Measurements from ENCODE around the gene KLHL7. TPM values are rescaled to one million over a fixed set of nuclear protein-coding genes. Genes with fewer than 3 reads are reported as not detected.
A peak's percentile ranks its signal among the peaks of the same experiment; 100 is the strongest.

The KLHL7 gene
- total and polyA plus RNA-seq, 9 of the 15 experiments (the other 6 are each of a cell fraction or from before 2014, with no cell fraction given): 4.2 to 63.1 (median 32.3) TPM

DNA sequence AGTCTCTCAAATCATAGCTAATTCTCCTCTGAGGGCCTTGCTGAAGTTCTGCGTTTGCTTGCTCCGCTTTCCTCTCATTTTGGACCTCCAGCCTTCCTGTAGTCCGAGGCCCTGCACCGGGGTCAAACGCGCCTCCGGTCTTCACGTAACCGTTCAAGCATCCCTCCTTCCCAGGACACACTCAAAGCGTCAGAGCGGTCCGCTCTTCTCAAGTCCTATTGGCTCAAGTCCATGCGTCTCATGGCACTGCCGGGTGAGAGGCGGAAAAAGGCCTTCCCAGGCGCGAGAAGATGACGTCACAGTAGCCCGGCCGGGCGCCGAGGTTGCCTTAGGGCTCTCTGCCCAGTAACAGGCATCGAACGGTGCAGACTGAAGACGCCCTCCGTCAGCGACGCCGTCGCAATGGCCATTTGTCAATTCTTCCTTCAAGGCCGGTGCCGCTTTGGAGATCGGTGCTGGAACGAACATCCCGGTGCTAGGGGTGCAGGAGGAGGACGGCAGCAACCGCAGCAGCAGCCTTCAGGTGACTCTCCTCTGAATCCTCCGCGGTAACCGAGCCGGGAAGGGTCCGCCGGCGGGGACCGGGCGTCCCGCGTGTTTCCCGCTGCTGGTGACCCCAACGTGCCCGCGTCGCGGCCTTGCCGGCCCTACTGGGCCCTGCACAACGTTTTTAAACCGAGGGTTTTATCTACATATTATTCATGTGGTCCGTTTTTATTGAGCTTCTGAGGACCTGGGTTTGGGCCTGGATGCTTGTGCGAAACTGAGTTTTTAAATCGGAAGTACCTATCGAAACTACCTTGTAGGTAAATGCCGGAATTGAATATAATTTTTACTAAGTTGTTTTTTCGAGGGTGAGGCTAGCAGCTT is 76.3 kb downstream of the KLHL7 start, which contains the start of gene NUP42 (continued):
- TF ChIP-seq, protein P1, sequence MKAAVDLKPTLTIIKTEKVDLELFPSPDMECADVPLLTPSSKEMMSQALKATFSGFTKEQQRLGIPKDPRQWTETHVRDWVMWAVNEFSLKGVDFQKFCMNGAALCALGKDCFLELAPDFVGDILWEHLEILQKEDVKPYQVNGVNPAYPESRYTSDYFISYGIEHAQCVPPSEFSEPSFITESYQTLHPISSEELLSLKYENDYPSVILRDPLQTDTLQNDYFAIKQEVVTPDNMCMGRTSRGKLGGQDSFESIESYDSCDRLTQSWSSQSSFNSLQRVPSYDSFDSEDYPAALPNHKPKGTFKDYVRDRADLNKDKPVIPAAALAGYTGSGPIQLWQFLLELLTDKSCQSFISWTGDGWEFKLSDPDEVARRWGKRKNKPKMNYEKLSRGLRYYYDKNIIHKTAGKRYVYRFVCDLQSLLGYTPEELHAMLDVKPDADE (conservative IDR thresholded peaks at IDR 0.05; ENCODE audit: control insufficient read depth, low read depth, low read length): peak; percentile 78; the same call in 1 of the 2 replicates
- TF ChIP-seq ZNF57 (CRISPR knock-in tag; IDR thresholded peaks at IDR 0.05): no peak
- no peak for TF ChIP-seq RBM15 (IDR thresholded peaks at IDR 0.05; ENCODE audit: insufficient read depth, low read length)
- no peak for TF ChIP-seq ILK (tag; IDR thresholded peaks at IDR 0.05; ENCODE audit: borderline replicate concordance, low read depth)
- TF ChIP-seq, protein P2, sequence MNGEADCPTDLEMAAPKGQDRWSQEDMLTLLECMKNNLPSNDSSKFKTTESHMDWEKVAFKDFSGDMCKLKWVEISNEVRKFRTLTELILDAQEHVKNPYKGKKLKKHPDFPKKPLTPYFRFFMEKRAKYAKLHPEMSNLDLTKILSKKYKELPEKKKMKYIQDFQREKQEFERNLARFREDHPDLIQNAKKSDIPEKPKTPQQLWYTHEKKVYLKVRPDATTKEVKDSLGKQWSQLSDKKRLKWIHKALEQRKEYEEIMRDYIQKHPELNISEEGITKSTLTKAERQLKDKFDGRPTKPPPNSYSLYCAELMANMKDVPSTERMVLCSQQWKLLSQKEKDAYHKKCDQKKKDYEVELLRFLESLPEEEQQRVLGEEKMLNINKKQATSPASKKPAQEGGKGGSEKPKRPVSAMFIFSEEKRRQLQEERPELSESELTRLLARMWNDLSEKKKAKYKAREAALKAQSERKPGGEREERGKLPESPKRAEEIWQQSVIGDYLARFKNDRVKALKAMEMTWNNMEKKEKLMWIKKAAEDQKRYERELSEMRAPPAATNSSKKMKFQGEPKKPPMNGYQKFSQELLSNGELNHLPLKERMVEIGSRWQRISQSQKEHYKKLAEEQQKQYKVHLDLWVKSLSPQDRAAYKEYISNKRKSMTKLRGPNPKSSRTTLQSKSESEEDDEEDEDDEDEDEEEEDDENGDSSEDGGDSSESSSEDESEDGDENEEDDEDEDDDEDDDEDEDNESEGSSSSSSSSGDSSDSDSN (IDR thresholded peaks at IDR 0.05; ENCODE audit: borderline replicate concordance in 1 of 2, low read depth in 2 of 2, low read length in 2 of 2): peak in 1 of 2 experiments; percentile 29; a peak in 1 of 4 replicates
- TF ChIP-seq, protein P3, sequence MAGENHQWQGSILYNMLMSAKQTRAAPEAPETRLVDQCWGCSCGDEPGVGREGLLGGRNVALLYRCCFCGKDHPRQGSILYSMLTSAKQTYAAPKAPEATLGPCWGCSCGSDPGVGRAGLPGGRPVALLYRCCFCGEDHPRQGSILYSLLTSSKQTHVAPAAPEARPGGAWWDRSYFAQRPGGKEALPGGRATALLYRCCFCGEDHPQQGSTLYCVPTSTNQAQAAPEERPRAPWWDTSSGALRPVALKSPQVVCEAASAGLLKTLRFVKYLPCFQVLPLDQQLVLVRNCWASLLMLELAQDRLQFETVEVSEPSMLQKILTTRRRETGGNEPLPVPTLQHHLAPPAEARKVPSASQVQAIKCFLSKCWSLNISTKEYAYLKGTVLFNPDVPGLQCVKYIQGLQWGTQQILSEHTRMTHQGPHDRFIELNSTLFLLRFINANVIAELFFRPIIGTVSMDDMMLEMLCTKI (IDR thresholded peaks at IDR 0.05; ENCODE audit: partially characterized antibody): no peak
- no peak for TF ChIP-seq TRIM28 (IDR thresholded peaks at IDR 0.05)
- TF ChIP-seq ZC3H4 (CRISPR knock-in tag; IDR thresholded peaks at IDR 0.05; ENCODE audit: borderline replicate concordance): no peak
- no peak for TF ChIP-seq ZNF696 (CRISPR knock-in tag; conservative IDR thresholded peaks at IDR 0.05)
- TF ChIP-seq GABPB1 (CRISPR knock-in tag; IDR thresholded peaks at IDR 0.05): peak; percentile 85
- no peak for TF ChIP-seq HDAC8 (tag; IDR thresholded peaks at IDR 0.05)
- TF ChIP-seq, protein P4, sequence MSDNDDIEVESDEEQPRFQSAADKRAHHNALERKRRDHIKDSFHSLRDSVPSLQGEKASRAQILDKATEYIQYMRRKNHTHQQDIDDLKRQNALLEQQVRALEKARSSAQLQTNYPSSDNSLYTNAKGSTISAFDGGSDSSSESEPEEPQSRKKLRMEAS (CRISPR knock-in tag; IDR thresholded peaks at IDR 0.05): peak; percentile 85
- TF ChIP-seq BDP1 (IDR thresholded peaks at IDR 0.05; ENCODE audit: insufficient read depth, insufficient read length): no peak
- TF ChIP-seq EP300 (IDR thresholded peaks at IDR 0.05; ENCODE audit: low read length): peak; percentile 20; the same call in 1 of the 2 replicates
- TF ChIP-seq ZNF224 (CRISPR knock-in tag; IDR thresholded peaks at IDR 0.05): 0 out of 2 replicates have a peak, but pooled peaks have one; percentile 53
- peak; percentile 94 for TF ChIP-seq KHSRP (IDR thresholded peaks at IDR 0.05)
- TF ChIP-seq TFAM (CRISPR knock-in tag; conservative IDR thresholded peaks at IDR 0.05): no peak
- TF ChIP-seq, protein P5, sequence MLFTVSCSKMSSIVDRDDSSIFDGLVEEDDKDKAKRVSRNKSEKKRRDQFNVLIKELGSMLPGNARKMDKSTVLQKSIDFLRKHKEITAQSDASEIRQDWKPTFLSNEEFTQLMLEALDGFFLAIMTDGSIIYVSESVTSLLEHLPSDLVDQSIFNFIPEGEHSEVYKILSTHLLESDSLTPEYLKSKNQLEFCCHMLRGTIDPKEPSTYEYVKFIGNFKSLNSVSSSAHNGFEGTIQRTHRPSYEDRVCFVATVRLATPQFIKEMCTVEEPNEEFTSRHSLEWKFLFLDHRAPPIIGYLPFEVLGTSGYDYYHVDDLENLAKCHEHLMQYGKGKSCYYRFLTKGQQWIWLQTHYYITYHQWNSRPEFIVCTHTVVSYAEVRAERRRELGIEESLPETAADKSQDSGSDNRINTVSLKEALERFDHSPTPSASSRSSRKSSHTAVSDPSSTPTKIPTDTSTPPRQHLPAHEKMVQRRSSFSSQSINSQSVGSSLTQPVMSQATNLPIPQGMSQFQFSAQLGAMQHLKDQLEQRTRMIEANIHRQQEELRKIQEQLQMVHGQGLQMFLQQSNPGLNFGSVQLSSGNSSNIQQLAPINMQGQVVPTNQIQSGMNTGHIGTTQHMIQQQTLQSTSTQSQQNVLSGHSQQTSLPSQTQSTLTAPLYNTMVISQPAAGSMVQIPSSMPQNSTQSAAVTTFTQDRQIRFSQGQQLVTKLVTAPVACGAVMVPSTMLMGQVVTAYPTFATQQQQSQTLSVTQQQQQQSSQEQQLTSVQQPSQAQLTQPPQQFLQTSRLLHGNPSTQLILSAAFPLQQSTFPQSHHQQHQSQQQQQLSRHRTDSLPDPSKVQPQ (CRISPR knock-in tag; IDR thresholded peaks at IDR 0.05; ENCODE audit: borderline replicate concordance): no peak
- TF ChIP-seq STAG1 (CRISPR knock-in tag; IDR thresholded peaks at IDR 0.05; ENCODE audit: borderline replicate concordance): no peak

Measured in K562 (cell line).